CD4-positive, alpha-beta T cell treated with Interleukin-10 for 1 hour (primary cell): Measurements from ENCODE around the gene MLYCD.

Experiments
- DNase-seq: peaks from one replicate; pipeline ENCODE4 v3.0.0-alpha.2; 2020

Gene MLYCD

GRCh38 chr16:83899978-83900377 is 1.1 kb downstream of the MLYCD start:
- DNase-seq = no peak

- DNase-seq = no peak
These were observed 1.7 kb downstream of the MLYCD start for GRCh38 chr16:83900571-83900970.

GRCh38 chr16:83901101-83901500 is 2.2 kb downstream of the MLYCD start:
- DNase-seq = no peak

GRCh38 chr16:83903751-83904150 is 4.8 kb downstream of the MLYCD start:
- no peak for DNase-seq

GRCh38 chr16:83906683-83907082 is 7.8 kb downstream of the MLYCD start:
- no peak for DNase-seq

- no peak for DNase-seq
These were observed 8.2 kb downstream of the MLYCD start for GRCh38 chr16:83907111-83907510.

- DNase-seq = no peak
These were observed 8.8 kb downstream of the MLYCD start for GRCh38 chr16:83907631-83908250.

GRCh38 chr16:83908798-83909197 is 9.9 kb downstream of the MLYCD start:
- DNase-seq = no peak

GRCh38 chr16:83911290-83911689 is 12.4 kb downstream of the MLYCD start:
- no peak for DNase-seq

GRCh38 chr16:83912519-83913244 is 13.8 kb downstream of the MLYCD start:
- no peak for DNase-seq

- DNase-seq = no peak
These were observed 14.3 kb downstream of the MLYCD start for GRCh38 chr16:83913245-83913633.

- DNase-seq = no peak
These were observed 15.3 kb downstream of the MLYCD start for GRCh38 chr16:83914091-83914710.

- DNase-seq = no peak
These were observed 16.2 kb downstream of the MLYCD start for GRCh38 chr16:83915081-83915480.

GRCh38 chr16:83915491-83915890 is 16.6 kb downstream of the MLYCD start:
- DNase-seq = no peak

GRCh38 chr16:83917152-83918120 is 18.5 kb downstream of the MLYCD start:
- no peak for DNase-seq

- DNase-seq = no peak
These were observed 22.1 kb downstream of the MLYCD start for GRCh38 chr16:83920894-83921491.

- no peak for DNase-seq
These were observed 24.9 kb downstream of the MLYCD start for GRCh38 chr16:83923581-83924365.

GRCh38 chr16:83924686-83925085 is 25.8 kb downstream of the MLYCD start:
- DNase-seq = no peak

GRCh38 chr16:83925095-83925905 is 26.4 kb downstream of the MLYCD start:
- DNase-seq = no peak

GRCh38 chr16:83925957-83926725 is 27.2 kb downstream of the MLYCD start:
- no peak for DNase-seq
